GM12865 (cell line): ENCODE results near the gene ELOA.
A peak's percentile ranks its signal among the peaks of the same experiment; 100 is the strongest.

Source experiments
- DNase-seq: peaks from one replicate; pipeline ENCODE4 v3.0.0; 2010; ENCODE audit warnings: low read depth
- H3K4me3 ChIP-seq: 2 replicates; pipeline ENCODE4 v1.5.1; 2011; ENCODE audit warnings: mild to moderate bottlenecking, low read depth, low read length, control low read depth
- CTCF ChIP-seq: IDR thresholded peaks from 2 replicates; pipeline ENCODE4 v1.5.1; 2011; ENCODE audit warnings: low read length, control low read depth, low read depth, inconsistent platforms; ENCODE audit not compliant: insufficient read depth; ENCODE audit errors: missing control alignments

Gene ELOA

GRCh38 chr1:23699280-23700179 lies 43.7 kb upstream of the ELOA start:
- no peak overlapping the region for H3K4me3 ChIP-seq
- TF ChIP-seq CTCF: no peak
- DNase-seq: peak; percentile 52

GRCh38 chr1:23701310-23701709 lies 42.0 kb upstream of the ELOA start:
- DNase-seq: no peak
- H3K4me3 ChIP-seq: no peak overlapping the region
- TF ChIP-seq CTCF: no peak

GRCh38 chr1:23701996-23702395 lies 41.3 kb upstream of the ELOA start:
- TF ChIP-seq CTCF: no peak
- H3K4me3 ChIP-seq: no peak overlapping the region

GRCh38 chr1:23704834-23705495 lies 38.3 kb upstream of the ELOA start:
- no peak for DNase-seq
- no peak overlapping the region for H3K4me3 ChIP-seq
- no peak for TF ChIP-seq CTCF

More at GRCh38 chr1:23701996-23702395, 41.3 kb upstream of the ELOA start:
- DNase-seq: no peak

- no peak overlapping the region for H3K4me3 ChIP-seq
- DNase-seq: no peak
- no peak for TF ChIP-seq CTCF
Measured at GRCh38 chr1:23709229-23709628, 34.0 kb upstream of the ELOA start.

GRCh38 chr1:23718482-23718881 lies 24.8 kb upstream of the ELOA start:
- peak; percentile 71 for DNase-seq
- H3K4me3 ChIP-seq: no peak overlapping the region
- peak; percentile 63 for TF ChIP-seq CTCF
